ENCODE results near the gene PLEKHF1.

- TF ChIP-seq CTCF (IDR thresholded peaks at IDR 0.05) (peak; percentile 82 to 97 (median 90)), POLR2A (IDR thresholded peaks at IDR 0.05) (no peak)
These were observed 29.7 kb downstream of the PLEKHF1 start for GRCh38 chr19:29694669-29695627.
